ENCODE measurements around the gene ZKSCAN5.
"Not testable (repeated sequence)": the region's sequence is repeated elsewhere in the genome, so short reads cannot be mapped to it uniquely, and the experiment has no call there.

The ZKSCAN5 gene

DNA sequence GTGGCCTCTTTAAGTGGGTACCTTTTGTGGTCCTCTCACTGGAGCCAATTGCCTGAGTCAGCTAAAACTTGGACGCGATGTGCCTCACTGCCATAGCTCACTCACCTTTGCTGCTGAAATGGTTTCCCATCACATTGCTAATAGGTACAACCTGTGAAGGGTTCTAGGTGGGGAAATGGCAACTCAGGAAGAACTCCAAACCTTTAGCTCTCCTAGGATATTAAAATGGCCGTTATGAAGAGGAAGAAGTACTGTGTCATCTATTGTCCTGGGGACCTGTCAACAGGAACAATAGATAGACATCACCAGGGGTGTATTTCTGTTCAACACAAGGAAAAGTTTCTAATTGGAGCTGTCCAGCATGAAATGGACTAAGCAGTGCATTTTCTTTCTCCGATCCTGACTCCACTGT, 52.7 kb downstream of the ZKSCAN5 start:
- no peak for DNase-seq

- DNase-seq: no peak
These were observed 53.5 kb downstream of the ZKSCAN5 start for GRCh38 chr7:99557940-99558305.

GRCh38 chr7:99558306-99559174, 54.1 kb downstream of the ZKSCAN5 start, which contains the start of gene ZNF655:
TSS of gene ZNF655 (plus strand) at chr7:99558642. CDS start at chr7:99560560, 1,918 bp downstream.
- peak; percentile 92 for DNase-seq

GRCh38 chr7:99559175-99559915, 54.9 kb downstream of the ZKSCAN5 start:
- DNase-seq: no peak

- DNase-seq: no peak
These were observed 56.6 kb downstream of the ZKSCAN5 start for GRCh38 chr7:99560834-99561736.

- DNase-seq: no peak
These were observed 57.2 kb downstream of the ZKSCAN5 start for GRCh38 chr7:99561737-99562051.

GRCh38 chr7:99562114-99562784, 57.8 kb downstream of the ZKSCAN5 start:
- no peak for DNase-seq

DNA sequence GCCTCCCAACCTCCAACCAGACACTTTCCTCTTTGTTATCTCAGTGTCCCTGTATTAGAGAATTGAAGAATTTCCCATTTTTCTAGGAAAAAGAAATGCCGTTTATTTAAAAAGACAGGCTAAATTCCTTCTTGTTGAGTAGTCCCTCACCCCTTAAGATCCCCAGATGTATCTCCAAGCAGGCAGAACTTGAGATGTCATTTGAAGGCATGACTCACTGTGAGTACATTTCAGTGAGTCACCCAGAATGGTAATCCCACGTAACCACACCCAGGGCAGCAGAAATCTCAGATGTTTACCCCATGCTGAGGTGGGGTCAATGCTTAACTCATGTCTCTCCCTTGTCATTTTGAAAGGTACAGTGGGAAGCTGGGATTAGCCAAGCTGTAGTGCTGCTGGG, 58.4 kb downstream of the ZKSCAN5 start:
- no peak for DNase-seq

- no peak for DNase-seq
These were observed 59.2 kb downstream of the ZKSCAN5 start for GRCh38 chr7:99563650-99564049.

GRCh38 chr7:99568770-99569169, 64.3 kb downstream of the ZKSCAN5 start:
- not testable (repeated sequence) for DNase-seq

- no peak for DNase-seq
These were observed 67.3 kb downstream of the ZKSCAN5 start for GRCh38 chr7:99571768-99572167.

DNA sequence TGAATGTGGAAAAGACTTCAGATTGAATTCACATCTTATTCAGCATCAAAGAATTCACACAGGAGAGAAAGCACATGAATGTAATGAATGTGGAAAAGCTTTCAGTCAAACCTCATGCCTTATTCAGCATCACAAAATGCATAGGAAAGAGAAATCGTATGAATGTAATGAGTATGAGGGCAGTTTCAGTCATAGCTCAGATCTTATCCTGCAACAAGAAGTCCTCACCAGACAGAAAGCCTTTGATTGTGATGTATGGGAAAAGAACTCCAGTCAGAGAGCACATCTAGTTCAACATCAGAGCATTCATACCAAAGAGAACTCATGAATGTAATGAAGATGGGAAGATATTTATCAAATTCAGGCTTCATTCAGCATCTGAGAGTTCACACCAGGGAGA, 68.8 kb downstream of the ZKSCAN5 start:
- DNase-seq: no peak

DNA sequence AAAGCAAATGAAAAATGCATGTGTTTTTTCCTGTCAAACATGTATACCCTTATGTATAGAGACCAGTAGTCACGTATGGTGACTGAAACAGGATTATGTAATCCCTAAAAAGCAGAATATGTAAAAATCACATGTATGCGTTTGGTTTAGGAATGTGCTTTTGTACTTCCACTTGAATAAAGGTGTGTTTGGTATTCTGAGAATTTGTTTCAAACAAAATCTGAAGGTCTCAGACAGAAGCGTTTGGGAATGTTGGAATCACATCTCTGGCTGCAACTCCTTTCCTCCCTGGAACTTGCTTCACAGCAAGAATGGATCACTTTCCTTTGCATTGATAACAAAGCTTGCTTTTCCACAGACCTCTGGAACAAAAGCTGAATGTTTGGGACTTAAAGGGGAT, 71.8 kb downstream of the ZKSCAN5 start:
- DNase-seq: no peak

DNA sequence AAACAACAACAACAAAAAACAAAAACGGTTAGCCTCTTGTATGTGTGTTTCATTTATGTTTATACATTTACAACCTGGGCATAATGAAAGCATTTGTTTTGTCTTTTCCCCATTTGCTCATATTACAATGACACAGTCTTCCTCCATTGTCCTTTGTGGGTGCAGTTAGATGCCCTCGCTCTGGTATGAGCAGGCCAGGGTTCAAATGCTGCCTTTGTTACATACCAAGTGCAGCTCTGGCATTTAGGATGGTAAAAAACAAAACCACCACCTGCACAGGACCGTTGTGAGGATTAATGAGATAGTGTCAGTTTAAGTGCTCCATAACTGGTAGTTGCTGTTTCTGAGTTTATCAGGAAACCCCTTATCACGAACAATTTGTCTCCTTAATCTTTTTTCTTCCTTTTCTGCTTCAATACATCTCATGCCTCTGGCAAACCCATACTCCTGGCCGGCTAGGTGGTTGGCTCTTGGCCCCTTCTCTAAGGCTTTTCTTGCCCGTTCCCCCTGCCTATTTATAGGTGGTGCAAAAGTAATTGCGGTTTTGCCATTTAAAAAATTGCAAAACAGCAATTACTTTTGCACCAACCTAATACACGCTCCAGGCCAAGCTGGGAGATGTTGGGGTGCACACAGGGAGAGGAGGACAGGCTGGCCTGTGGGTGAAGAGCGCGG, 75.0 kb downstream of the ZKSCAN5 start:
- DNase-seq: no peak

DNA sequence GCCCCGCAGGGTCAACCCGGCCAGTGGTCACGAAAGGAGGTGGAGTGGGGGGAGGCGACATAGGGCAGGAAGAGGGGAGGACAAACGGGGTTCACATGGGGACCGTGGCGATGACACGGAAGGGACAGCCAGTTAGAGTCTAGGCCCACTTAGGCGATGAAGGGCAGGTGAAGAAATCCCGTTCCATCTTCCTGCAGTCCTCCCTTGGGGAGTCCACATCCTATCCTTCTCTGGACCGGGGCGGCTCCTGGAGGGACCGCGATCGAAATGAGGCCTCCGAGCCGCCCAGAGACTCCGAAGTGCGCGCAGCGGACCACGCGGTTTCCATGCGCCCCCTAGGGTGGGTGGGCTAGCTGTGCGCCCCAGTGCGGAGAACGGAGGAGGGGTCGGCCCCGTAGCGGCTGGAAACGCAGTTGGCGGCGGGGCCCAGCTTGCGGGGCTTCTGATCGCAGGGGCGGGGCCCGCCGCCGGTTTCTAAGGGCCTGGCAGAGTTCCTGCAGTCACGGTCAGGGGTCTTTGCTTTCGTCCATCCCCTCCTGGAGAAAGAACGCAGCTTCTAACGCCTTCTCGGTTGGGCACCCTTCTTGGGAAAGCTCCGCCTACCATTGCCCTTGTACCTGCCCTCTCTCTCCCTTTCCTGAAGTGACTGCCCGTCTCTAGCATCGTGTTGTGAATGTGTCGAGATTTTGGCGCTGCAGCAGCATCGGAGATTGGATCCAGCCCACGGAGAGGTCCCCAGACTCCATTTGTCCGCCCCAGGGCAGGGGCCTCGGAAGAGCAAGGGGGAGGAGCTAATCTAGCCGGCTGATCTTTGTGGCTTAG, 75.7 kb downstream of the ZKSCAN5 start:
- DNase-seq: peak; percentile 42

- DNase-seq: not testable (repeated sequence)
These were observed 76.4 kb downstream of the ZKSCAN5 start for GRCh38 chr7:99580778-99581332.
